WTC11 (cell line): ENCODE data around the gene PCDH9. TPM values are rescaled to one million over a fixed set of nuclear protein-coding genes. Genes with fewer than 3 reads are reported as not detected.
A peak's percentile ranks its signal among the peaks of the same experiment; 100 is the strongest.

ENCODE experiments used
- ATAC-seq: fragments of 200-7000 bp; cut with Tn5 transposase; 2 replicates; pipeline ENCODE4 v1.10.0; 2021; ENCODE audit warnings: mild to moderate bottlenecking, moderate library complexity
- CTCF ChIA-PET: fragments of 300-600 bp; sonication (Branson Sonifier 250); formaldehyde crosslinking; loops from one replicate; lab custom pipeline; 2021; ENCODE audit warnings: antibody characterized with exemption; lab: Charles Lee
- POLR2A ChIA-PET: fragments of 350-600 bp; sonication (Branson Sonifier 250); formaldehyde crosslinking; loops from one replicate; lab custom pipeline; 2021; ENCODE audit warnings: antibody characterized with exemption; lab: Charles Lee
- DNase-seq: peaks from one replicate; pipeline ENCODE4 v3.0.0; 2021; ENCODE audit warnings: low spot score
- H3K27ac Mint-ChIP-seq: 2 replicates; pipeline ENCODE4 v1.8.0; 2021; ENCODE audit warnings: mixed read lengths
- H3K27me3 Mint-ChIP-seq: 2 replicates; pipeline ENCODE4 v1.8.0; 2021; ENCODE audit warnings: low read depth, mild to moderate bottlenecking, moderate library complexity, mixed read lengths
- H3K36me3 Mint-ChIP-seq: 2 replicates; pipeline ENCODE4 v1.8.0; 2021; ENCODE audit warnings: mixed read lengths
- H3K4me1 Mint-ChIP-seq: 2 replicates; pipeline ENCODE4 v1.8.0; 2022; ENCODE audit warnings: mixed read lengths
- H3K4me3 Mint-ChIP-seq: 2 replicates; pipeline ENCODE4 v1.8.0; 2021; ENCODE audit warnings: mild to moderate bottlenecking, moderate library complexity, mixed read lengths
- H3K9me3 Mint-ChIP-seq: 2 replicates; pipeline ENCODE4 v1.8.0; 2021; ENCODE audit warnings: mixed read lengths
- ATF2 ChIP-seq: sonication (generic); formaldehyde crosslinking; IDR thresholded peaks from 2 replicates; pipeline ENCODE4 v1.8.1; 2022; ENCODE audit warnings: low read depth, missing genetic modification reagents, borderline replicate concordance
- CREB1 ChIP-seq: sonication (generic); formaldehyde crosslinking; IDR thresholded peaks from 2 replicates; pipeline ENCODE4 v1.8.0; 2023; ENCODE audit warnings: mild to moderate bottlenecking, missing genetic modification reagents
- CREM ChIP-seq: sonication (generic); formaldehyde crosslinking; IDR thresholded peaks from 2 replicates; pipeline ENCODE4 v1.8.1; 2022; ENCODE audit warnings: mild to moderate bottlenecking, missing genetic modification reagents, moderate library complexity
- ELF4 ChIP-seq: sonication (generic); formaldehyde crosslinking; IDR thresholded peaks from 2 replicates; pipeline ENCODE4 v1.8.1; 2022; ENCODE audit warnings: low read depth, mild to moderate bottlenecking, moderate library complexity, missing genetic modification reagents
- ESRRA ChIP-seq: sonication (generic); formaldehyde crosslinking; IDR thresholded peaks from 2 replicates; pipeline ENCODE4 v1.8.1; 2022; ENCODE audit warnings: mild to moderate bottlenecking, missing genetic modification reagents, borderline replicate concordance
- FOXP4 ChIP-seq: sonication (generic); formaldehyde crosslinking; IDR thresholded peaks from 2 replicates; pipeline ENCODE4 v1.8.0; 2022; ENCODE audit warnings: mild to moderate bottlenecking, missing genetic modification reagents
- GTF2I ChIP-seq: fragments of 250-450 bp; sonication (Bioruptor Pico); conservative IDR thresholded peaks from 2 replicates; pipeline ENCODE4 v1.4.0; 2021; ENCODE audit warnings: mild to moderate bottlenecking
- IRF1 ChIP-seq: sonication (generic); formaldehyde crosslinking; IDR thresholded peaks from 2 replicates; pipeline ENCODE4 v1.8.0; 2023; ENCODE audit warnings: missing genetic modification reagents
- NFE2L1 ChIP-seq: sonication (generic); formaldehyde crosslinking; IDR thresholded peaks from 2 replicates; pipeline ENCODE4 v1.8.1; 2023; ENCODE audit warnings: missing genetic modification reagents
- NR2C2 ChIP-seq: sonication (generic); formaldehyde crosslinking; IDR thresholded peaks from 2 replicates; pipeline ENCODE4 v1.8.0; 2022; ENCODE audit warnings: mild to moderate bottlenecking, missing genetic modification reagents
- SMAD3 ChIP-seq: sonication (generic); formaldehyde crosslinking; IDR thresholded peaks from 2 replicates; pipeline ENCODE4 v1.8.0; 2022; ENCODE audit warnings: missing genetic modification reagents, mild to moderate bottlenecking, borderline replicate concordance
- STAT6 ChIP-seq: sonication (generic); formaldehyde crosslinking; conservative IDR thresholded peaks from 2 replicates; pipeline ENCODE4 v1.8.1; 2023; ENCODE audit warnings: mild to moderate bottlenecking, low read depth, missing genetic modification reagents, moderate library complexity
- TCF7 ChIP-seq: sonication (generic); formaldehyde crosslinking; IDR thresholded peaks from 2 replicates; pipeline ENCODE4 v1.8.0; 2022; ENCODE audit warnings: mild to moderate bottlenecking, low read depth, missing genetic modification reagents, moderate library complexity
- TEAD1 ChIP-seq: sonication (generic); formaldehyde crosslinking; IDR thresholded peaks from 2 replicates; pipeline ENCODE4 v1.8.0; 2022; ENCODE audit warnings: mild to moderate bottlenecking, missing genetic modification reagents
- ZBTB43 ChIP-seq: sonication (generic); formaldehyde crosslinking; IDR thresholded peaks from 2 replicates; pipeline ENCODE4 v1.8.1; 2023; ENCODE audit warnings: mild to moderate bottlenecking, missing genetic modification reagents
- ZNF121 ChIP-seq: sonication (generic); formaldehyde crosslinking; IDR thresholded peaks from 2 replicates; pipeline ENCODE4 v1.8.0; 2023; ENCODE audit warnings: missing genetic modification reagents
- ZNF317 ChIP-seq: sonication (generic); formaldehyde crosslinking; IDR thresholded peaks from 2 replicates; pipeline ENCODE4 v1.8.1; 2023; ENCODE audit warnings: low read depth, mild to moderate bottlenecking, moderate library complexity, missing genetic modification reagents, borderline replicate concordance
- ZNF425 ChIP-seq: fragments of 250-450 bp; sonication (Bioruptor Pico); conservative IDR thresholded peaks from 2 replicates; pipeline ENCODE4 v1.9.0; 2021; ENCODE audit warnings: mild to moderate bottlenecking
- ZNF671 ChIP-seq: fragments of 250-450 bp; sonication (Bioruptor Pico); IDR thresholded peaks from 2 replicates; pipeline ENCODE4 v1.8.0; 2021; ENCODE audit warnings: mild to moderate bottlenecking
- total RNA-seq: library from RNA; stranded (reverse); gene quantifications from 3 replicates; pipeline ENCODE4 v1.2.3, GENCODE V29; 2021
- TF ChIP-seq, protein P1 (sequence below): sonication (generic); formaldehyde crosslinking; IDR thresholded peaks from 2 replicates; pipeline ENCODE4 v1.8.1; 2023; ENCODE audit warnings: mild to moderate bottlenecking, missing genetic modification reagents
- TF ChIP-seq, protein P2 (sequence below): sonication (generic); formaldehyde crosslinking; IDR thresholded peaks from 2 replicates; pipeline ENCODE4 v1.8.0; 2022; ENCODE audit warnings: mild to moderate bottlenecking, missing genetic modification reagents

The PCDH9 gene
- total RNA-seq, 1 experiment from 2014 or later = 0.48 TPM

DNA sequence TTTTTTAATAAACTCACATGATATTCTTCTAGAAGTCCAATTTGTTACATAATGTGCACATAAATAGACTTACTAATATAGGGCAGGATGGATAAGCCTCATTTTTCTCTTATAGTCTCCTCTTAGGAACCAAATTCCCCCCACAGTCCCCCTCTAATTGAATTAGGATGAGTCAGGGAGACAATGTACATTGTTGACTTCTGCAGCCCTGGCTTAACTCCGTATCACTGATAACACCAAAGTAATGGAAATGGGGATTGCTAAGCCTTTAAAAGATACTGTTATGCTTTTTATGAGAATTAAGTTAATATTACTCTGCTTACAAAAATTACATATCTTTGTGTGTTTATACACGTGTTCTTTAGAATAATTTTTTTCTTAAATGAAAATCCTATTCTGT lies 5.1 kb upstream of the PCDH9 start (continued):
- TF ChIP-seq IRF1 (CRISPR knock-in tag) = no peak

- no peak overlapping the region for H3K27ac Mint-ChIP-seq
- no peaks in the 10 kb centered on the region for H3K9me3 Mint-ChIP-seq
- POLR2A ChIA-PET = interaction anchor here (0.5 to 0.6 kb wide), 3 partner anchors 75 to 985 kb away, joined by 3 read pairs; no protein-coding TSS in a partner anchor
- H3K27me3 Mint-ChIP-seq = no peaks in the 10 kb centered on the region; the same call in 1 of the 2 replicates
- H3K4me1 Mint-ChIP-seq = peaks cover 15% of the 10 kb centered on the region
- DNase-seq (no peak), ATAC-seq (no peak)
- H3K4me3 Mint-ChIP-seq = peak overlapping the region; percentile 24; the same call in 1 of the 2 replicates
- no peaks in the 10 kb centered on the region for H3K36me3 Mint-ChIP-seq
- TF ChIP-seq ZNF671 (CRISPR knock-in tag) (no peak), STAT6 (CRISPR knock-in tag) (no peak), ZNF425 (CRISPR knock-in tag) (no peak), NFE2L1 (CRISPR knock-in tag) (no peak), ZNF317 (no peak), GTF2I (CRISPR knock-in tag) (no peak), ELF4 (CRISPR knock-in tag) (no peak), SMAD3 (CRISPR knock-in tag) (no peak), CREB1 (CRISPR knock-in tag) (no peak), TEAD1 (CRISPR knock-in tag) (no peak), NR2C2 (CRISPR knock-in tag) (no peak), CREM (CRISPR knock-in tag) (no peak), TCF7 (CRISPR knock-in tag) (no peak), ESRRA (CRISPR knock-in tag) (no peak), ZBTB43 (CRISPR knock-in tag) (no peak), ATF2 (CRISPR knock-in tag) (no peak), FOXP4 (CRISPR knock-in tag) (no peak), ZNF121 (CRISPR knock-in tag) (no peak)
- TF ChIP-seq, protein P1, sequence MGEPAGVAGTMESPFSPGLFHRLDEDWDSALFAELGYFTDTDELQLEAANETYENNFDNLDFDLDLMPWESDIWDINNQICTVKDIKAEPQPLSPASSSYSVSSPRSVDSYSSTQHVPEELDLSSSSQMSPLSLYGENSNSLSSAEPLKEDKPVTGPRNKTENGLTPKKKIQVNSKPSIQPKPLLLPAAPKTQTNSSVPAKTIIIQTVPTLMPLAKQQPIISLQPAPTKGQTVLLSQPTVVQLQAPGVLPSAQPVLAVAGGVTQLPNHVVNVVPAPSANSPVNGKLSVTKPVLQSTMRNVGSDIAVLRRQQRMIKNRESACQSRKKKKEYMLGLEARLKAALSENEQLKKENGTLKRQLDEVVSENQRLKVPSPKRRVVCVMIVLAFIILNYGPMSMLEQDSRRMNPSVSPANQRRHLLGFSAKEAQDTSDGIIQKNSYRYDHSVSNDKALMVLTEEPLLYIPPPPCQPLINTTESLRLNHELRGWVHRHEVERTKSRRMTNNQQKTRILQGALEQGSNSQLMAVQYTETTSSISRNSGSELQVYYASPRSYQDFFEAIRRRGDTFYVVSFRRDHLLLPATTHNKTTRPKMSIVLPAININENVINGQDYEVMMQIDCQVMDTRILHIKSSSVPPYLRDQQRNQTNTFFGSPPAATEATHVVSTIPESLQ (CRISPR knock-in tag) = no peak
- TF ChIP-seq, protein P2, sequence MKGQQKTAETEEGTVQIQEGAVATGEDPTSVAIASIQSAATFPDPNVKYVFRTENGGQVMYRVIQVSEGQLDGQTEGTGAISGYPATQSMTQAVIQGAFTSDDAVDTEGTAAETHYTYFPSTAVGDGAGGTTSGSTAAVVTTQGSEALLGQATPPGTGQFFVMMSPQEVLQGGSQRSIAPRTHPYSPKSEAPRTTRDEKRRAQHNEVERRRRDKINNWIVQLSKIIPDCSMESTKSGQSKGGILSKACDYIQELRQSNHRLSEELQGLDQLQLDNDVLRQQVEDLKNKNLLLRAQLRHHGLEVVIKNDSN = no peak
- CTCF ChIA-PET = interaction anchor here (2.5 kb wide), 1 partner anchor 184 kb away, joined by 15 read pairs; no protein-coding TSS in a partner anchor
These were observed 2.2 kb upstream of the PCDH9 start for GRCh38 chr13:67232384-67232783.
